Esophagus squamous epithelium (tissue), 5 donors: Measurements from ENCODE around the gene CFAP157. TPM values are rescaled to one million over a fixed set of nuclear protein-coding genes. Genes with fewer than 3 reads are reported as not detected.

Experiments used
- DNase-seq: peaks from one replicate; lab custom pipeline; 2025; lab: John Stamatoyannopoulos, UW
- H3K27ac ChIP-seq, 4 donors: fragments of 200-600 bp; sonication (generic); one replicate each; pipeline ENCODE4 v1.5.1; 2016 to 2019; ENCODE audit warnings: mild to moderate bottlenecking in 1 of 4
- H3K27me3 ChIP-seq, 4 donors: fragments of 200-600 bp; sonication (generic); 1 replicate in 3 of 4; 2 replicates in 1 of 4; pipeline versions ENCODE4 v1.5.1 to v1.6.0; 2017 to 2021; ENCODE audit warnings: antibody characterized with exemption in 1 of 4
- H3K36me3 ChIP-seq, 3 donors: fragments of 200-600 bp; sonication (generic); one replicate each; pipeline ENCODE4 v1.5.1; 2016 to 2019
- H3K4me1 ChIP-seq, 3 donors: fragments of 200-600 bp; sonication (generic); one replicate each; pipeline ENCODE4 v1.5.1; 2017 to 2019
- H3K4me3 ChIP-seq, 4 donors: fragments of 200-600 bp; sonication (generic); 1 replicate in 3 of 4; 2 replicates in 1 of 4; pipeline ENCODE4 v1.5.1; 2016 to 2019; ENCODE audit warnings: mild to moderate bottlenecking in 2 of 4, moderate library complexity in 1 of 4
- H3K9me3 ChIP-seq, 3 donors: fragments of 200-600 bp; sonication (generic); one replicate each; pipeline ENCODE4 v1.5.1; 2016 to 2019
- CTCF ChIP-seq, 6 experiments: fragments of 450-650 bp in 4 of 6; fragments of 200-600 bp in 2 of 6; sonication (generic) in 2 of 6; IDR thresholded peaks; one replicate each; pipeline ENCODE4 v1.5.1; 2016 to 2019; ENCODE audit warnings: antibody characterized with exemption in 6 of 6, mild to moderate bottlenecking in 4 of 6, moderate library complexity in 4 of 6
- POLR2A ChIP-seq, 4 donors: fragments of 450-650 bp; IDR thresholded peaks; one replicate each; pipeline ENCODE4 v1.6.1; 2017; ENCODE audit warnings: antibody characterized with exemption in 4 of 4, mild to moderate bottlenecking in 4 of 4, moderate library complexity in 3 of 4
- WGBS, 2 donors: methylation state at CpG; one replicate each; pipeline ENCODE4 v1.1.5; 2018; 5-methylcytosine and 5-hydroxymethylcytosine counted together
- intact Hi-C: fragments of 100-400 bp; cut with DNase I; formaldehyde crosslinking; loops from one replicate; pipeline ENCODE4 v1.15.0; 2022
- total RNA-seq, 4 donors: library from RNA; depleted of rRNA; stranded (reverse); fragments of >200 nt; gene quantifications; one replicate each; pipeline ENCODE4 v1.1.0, GENCODE V29; 2016
- donor health status: DM: yes; HTN: yes; CAD: no.

Gene CFAP157
- total RNA-seq, 4 donors from 2014 or later = 0.19 TPM; not detected in 3

- no peak overlapping the region for H3K4me3 ChIP-seq
- H3K36me3 ChIP-seq = no peaks in the 10 kb centered on the region
- no peak for DNase-seq
- TF ChIP-seq POLR2A (IDR thresholded peaks at IDR 0.05) = no peak
- no peak for TF ChIP-seq CTCF (IDR thresholded peaks at IDR 0.05)
- H3K4me1 ChIP-seq = peaks cover 0 to 26% (median 9%) of the 10 kb centered on the region in 3 donors
- WGBS, 2 donors = 71 to 77% methylated on average over 5 to 9 of the region's 9 CpGs
- intact Hi-C loops = no loop called here
- no peak overlapping the region for H3K27ac ChIP-seq
- H3K9me3 ChIP-seq = no peaks in the 10 kb centered on the region
- H3K27me3 ChIP-seq = no peaks in the 10 kb centered on the region
Measured at GRCh38 chr9:127703289-127703946, 3.4 kb upstream of the CFAP157 start.

GRCh38 chr9:127705577-127706379 lies 1.0 kb upstream of the CFAP157 start:
- DNase-seq = no peak
- no peak overlapping the region for H3K4me3 ChIP-seq
- WGBS, 2 donors = 89 to 97% methylated on average over 3 to 5 of the region's 12 CpGs
- TF ChIP-seq CTCF (IDR thresholded peaks at IDR 0.05) = no peak
- TF ChIP-seq POLR2A (IDR thresholded peaks at IDR 0.05) = no peak
- H3K4me1 ChIP-seq = peaks cover 0 to 11% (median 3%) of the 10 kb centered on the region in 3 donors
- H3K27me3 ChIP-seq = no peaks in the 10 kb centered on the region
- no peaks in the 10 kb centered on the region for H3K36me3 ChIP-seq
- no peaks in the 10 kb centered on the region for H3K9me3 ChIP-seq
- no peak overlapping the region for H3K27ac ChIP-seq
- intact Hi-C loops = no loop called here

GRCh38 chr9:127707766-127708165 lies 978 bp downstream of the CFAP157 start:
- H3K9me3 ChIP-seq = no peaks in the 10 kb centered on the region
- peaks cover 0 to 5% (median 0%) of the 10 kb centered on the region in 3 donors for H3K4me1 ChIP-seq
- TF ChIP-seq POLR2A (IDR thresholded peaks at IDR 0.05) (no peak), CTCF (IDR thresholded peaks at IDR 0.05) (no peak)
- H3K27ac ChIP-seq = no peak overlapping the region
- DNase-seq = no peak
- 33 to 67% methylated on average over 1 of the region's 5 CpGs for WGBS, 2 donors
- no peaks in the 10 kb centered on the region for H3K27me3 ChIP-seq
- H3K36me3 ChIP-seq = no peaks in the 10 kb centered on the region
- no peak overlapping the region for H3K4me3 ChIP-seq
- intact Hi-C loops = no loop called here

- H3K4me1 ChIP-seq = peaks cover 0 to 10% (median 2%) of the 10 kb centered on the region in 3 donors
- H3K36me3 ChIP-seq = no peaks in the 10 kb centered on the region
- H3K27me3 ChIP-seq = no peaks in the 10 kb centered on the region
- DNase-seq = no peak
- H3K27ac ChIP-seq = no peak overlapping the region
- no peak for TF ChIP-seq POLR2A (IDR thresholded peaks at IDR 0.05)
- TF ChIP-seq CTCF (IDR thresholded peaks at IDR 0.05) = no peak
- 87 to 89% methylated on average over 3 to 6 of the region's 8 CpGs for WGBS, 2 donors
- intact Hi-C loops = no loop called here
- H3K9me3 ChIP-seq = no peaks in the 10 kb centered on the region
- H3K4me3 ChIP-seq = no peak overlapping the region
Measured at GRCh38 chr9:127708952-127709587, 2.3 kb downstream of the CFAP157 start.
